ENCODE results near the gene TECPR2. TPM values are rescaled to one million over a fixed set of nuclear protein-coding genes. Genes with fewer than 3 reads are reported as not detected.

TECPR2 gene
- total RNA-seq, 1 donor from 2014 or later = 19.9 TPM

GRCh38 chr14:102496331-102496691, 133.6 kb downstream of the TECPR2 start:
- no peaks in the 10 kb centered on the region for H3K36me3 ChIP-seq (ENCODE audit: insufficient read depth, low read length)

DNA sequence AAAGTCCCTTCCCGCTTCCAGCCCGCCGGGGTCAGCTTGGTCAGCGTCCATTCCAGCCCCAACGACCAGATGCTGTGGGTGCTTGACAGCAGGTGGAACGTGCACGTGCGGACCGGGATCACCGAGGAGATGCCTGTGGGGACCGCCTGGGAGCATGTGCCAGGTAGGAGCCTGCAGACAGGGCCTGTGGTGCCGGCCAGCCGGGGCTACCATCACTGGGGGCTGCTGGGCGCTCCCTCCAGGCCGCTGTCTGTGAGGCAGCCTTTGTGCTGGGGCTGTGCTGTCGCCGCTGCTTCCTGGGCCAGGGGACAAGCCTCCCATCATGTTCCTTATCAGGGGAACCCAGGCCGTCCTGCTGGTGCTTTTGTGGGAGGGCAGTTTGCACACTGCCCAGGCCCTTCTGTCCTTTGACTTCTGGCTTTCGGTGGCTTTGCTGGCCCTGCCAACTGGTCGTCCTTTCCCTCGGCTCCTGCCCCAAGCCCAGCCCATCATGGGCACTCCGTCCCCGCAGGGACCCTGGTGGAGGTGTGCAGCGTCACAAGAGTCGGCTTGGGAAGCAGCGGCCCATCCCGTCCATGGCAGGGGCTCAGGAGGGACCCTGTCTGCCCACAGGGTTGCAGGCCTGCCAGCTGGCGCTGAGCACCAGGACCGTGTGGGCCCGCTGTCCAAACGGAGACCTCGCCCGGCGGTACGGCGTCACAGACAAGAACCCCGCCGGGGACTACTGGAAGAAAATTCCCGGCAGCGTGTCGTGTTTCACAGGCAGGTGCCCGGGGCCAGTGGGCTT, 134.4 kb downstream of the TECPR2 start:
- H3K27ac ChIP-seq (ENCODE audit: low read depth, low read length) = no peak overlapping the region
- no peak overlapping the region for H2AFZ ChIP-seq (ENCODE audit: low read depth, low read length)
- H3K9me3 Mint-ChIP-seq (ENCODE audit: unreplicated experiment) = no peaks in the 10 kb centered on the region
- peaks cover 3% of the 10 kb centered on the region for H3K4me1 ChIP-seq (ENCODE audit: insufficient read depth, low read length)
- no peak for FAIRE-seq
- no peaks in the 10 kb centered on the region for H4K20me1 ChIP-seq (ENCODE audit: insufficient read depth, low read length)
- no peaks in the 10 kb centered on the region for H3K79me2 ChIP-seq (ENCODE audit: insufficient read depth, low read length)
- H3K4me1 Mint-ChIP-seq (ENCODE audit: low read depth, unreplicated experiment) = peaks cover 3% of the 10 kb centered on the region
- H3K27me3 ChIP-seq (ENCODE audit: insufficient read depth, low read length) = no peaks in the 10 kb centered on the region
- H3K36me3 Mint-ChIP-seq (ENCODE audit: low read depth, unreplicated experiment) = peaks cover 19% of the 10 kb centered on the region
- no peak overlapping the region for H3K4me3 Mint-ChIP-seq (ENCODE audit: unreplicated experiment)
- no peak overlapping the region for H3K9ac ChIP-seq (ENCODE audit: low read length)
- no peak for DNase-seq (ENCODE audit: low read depth)
- H3K36me3 ChIP-seq (ENCODE audit: insufficient read depth, low read length) = no peaks in the 10 kb centered on the region
- H3K4me2 ChIP-seq (ENCODE audit: low read length) = no peak overlapping the region
- no peak overlapping the region for H3K27ac Mint-ChIP-seq (ENCODE audit: unreplicated experiment)
- no peak for TF ChIP-seq EZH2 (IDR thresholded peaks at IDR 0.05; ENCODE audit: insufficient read depth, low read length)
- TF ChIP-seq, protein P1, sequence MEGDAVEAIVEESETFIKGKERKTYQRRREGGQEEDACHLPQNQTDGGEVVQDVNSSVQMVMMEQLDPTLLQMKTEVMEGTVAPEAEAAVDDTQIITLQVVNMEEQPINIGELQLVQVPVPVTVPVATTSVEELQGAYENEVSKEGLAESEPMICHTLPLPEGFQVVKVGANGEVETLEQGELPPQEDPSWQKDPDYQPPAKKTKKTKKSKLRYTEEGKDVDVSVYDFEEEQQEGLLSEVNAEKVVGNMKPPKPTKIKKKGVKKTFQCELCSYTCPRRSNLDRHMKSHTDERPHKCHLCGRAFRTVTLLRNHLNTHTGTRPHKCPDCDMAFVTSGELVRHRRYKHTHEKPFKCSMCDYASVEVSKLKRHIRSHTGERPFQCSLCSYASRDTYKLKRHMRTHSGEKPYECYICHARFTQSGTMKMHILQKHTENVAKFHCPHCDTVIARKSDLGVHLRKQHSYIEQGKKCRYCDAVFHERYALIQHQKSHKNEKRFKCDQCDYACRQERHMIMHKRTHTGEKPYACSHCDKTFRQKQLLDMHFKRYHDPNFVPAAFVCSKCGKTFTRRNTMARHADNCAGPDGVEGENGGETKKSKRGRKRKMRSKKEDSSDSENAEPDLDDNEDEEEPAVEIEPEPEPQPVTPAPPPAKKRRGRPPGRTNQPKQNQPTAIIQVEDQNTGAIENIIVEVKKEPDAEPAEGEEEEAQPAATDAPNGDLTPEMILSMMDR (IDR thresholded peaks at IDR 0.05; ENCODE audit: insufficient read depth, low read depth, low read length) = no peak
- H3K27me3 Mint-ChIP-seq (ENCODE audit: low read depth, unreplicated experiment) = no peaks in the 10 kb centered on the region
- H3K4me3 ChIP-seq (ENCODE audit: insufficient read depth, low read depth, low read length) = no peak overlapping the region
- H3K9me3 ChIP-seq (ENCODE audit: insufficient read depth, low read depth, low read length) = no peaks in the 10 kb centered on the region

More at GRCh38 chr14:102496331-102496691, 133.6 kb downstream of the TECPR2 start:
- Histone ChIP-seq H3K27ac (ENCODE audit: low read depth, low read length) (no peak overlapping the region), H4K20me1 (ENCODE audit: insufficient read depth, low read length) (no peaks in the 10 kb centered on the region), H3K4me1 (ENCODE audit: insufficient read depth, low read length) (peaks cover 3% of the 10 kb centered on the region), H3K27me3 (ENCODE audit: insufficient read depth, low read length) (no peaks in the 10 kb centered on the region), H3K79me2 (ENCODE audit: insufficient read depth, low read length) (no peaks in the 10 kb centered on the region), H3K4me3 (ENCODE audit: insufficient read depth, low read depth, low read length) (no peak overlapping the region), H3K4me2 (ENCODE audit: low read length) (no peak overlapping the region), H2AFZ (ENCODE audit: low read depth, low read length) (no peak overlapping the region), H3K9ac (ENCODE audit: low read length) (no peak overlapping the region), H3K9me3 (ENCODE audit: insufficient read depth, low read depth, low read length) (no peaks in the 10 kb centered on the region)
- TF ChIP-seq, protein P1 (IDR thresholded peaks at IDR 0.05; ENCODE audit: insufficient read depth, low read depth, low read length) = no peak
- DNase-seq (ENCODE audit: low read depth) (no peak), FAIRE-seq (no peak)
- no peak overlapping the region for H3K4me3 Mint-ChIP-seq (ENCODE audit: unreplicated experiment)
- H3K27me3 Mint-ChIP-seq (ENCODE audit: low read depth, unreplicated experiment) = no peaks in the 10 kb centered on the region
- no peaks in the 10 kb centered on the region for H3K9me3 Mint-ChIP-seq (ENCODE audit: unreplicated experiment)
- H3K27ac Mint-ChIP-seq (ENCODE audit: unreplicated experiment) = no peak overlapping the region
- H3K4me1 Mint-ChIP-seq (ENCODE audit: low read depth, unreplicated experiment) = peaks cover 3% of the 10 kb centered on the region
- H3K36me3 Mint-ChIP-seq (ENCODE audit: low read depth, unreplicated experiment) = peaks cover 19% of the 10 kb centered on the region

- Histone ChIP-seq H3K79me2 (ENCODE audit: insufficient read depth, low read length) (no peaks in the 10 kb centered on the region), H2AFZ (ENCODE audit: low read depth, low read length) (no peak overlapping the region), H4K20me1 (ENCODE audit: insufficient read depth, low read length) (no peaks in the 10 kb centered on the region), H3K27ac (ENCODE audit: low read depth, low read length) (no peak overlapping the region), H3K4me2 (ENCODE audit: low read length) (no peak overlapping the region), H3K9ac (ENCODE audit: low read length) (no peak overlapping the region), H3K9me3 (ENCODE audit: insufficient read depth, low read depth, low read length) (no peaks in the 10 kb centered on the region), H3K27me3 (ENCODE audit: insufficient read depth, low read length) (no peaks in the 10 kb centered on the region), H3K4me3 (ENCODE audit: insufficient read depth, low read depth, low read length) (no peak overlapping the region), H3K36me3 (ENCODE audit: insufficient read depth, low read length) (no peaks in the 10 kb centered on the region), H3K4me1 (ENCODE audit: insufficient read depth, low read length) (peaks cover 3% of the 10 kb centered on the region)
- Mint-ChIP-seq H3K36me3 (ENCODE audit: low read depth, unreplicated experiment) (peaks cover 16% of the 10 kb centered on the region), H3K9me3 (ENCODE audit: unreplicated experiment) (no peaks in the 10 kb centered on the region), H3K27ac (ENCODE audit: unreplicated experiment) (no peak overlapping the region), H3K4me1 (ENCODE audit: low read depth, unreplicated experiment) (peaks cover 3% of the 10 kb centered on the region), H3K27me3 (ENCODE audit: low read depth, unreplicated experiment) (no peaks in the 10 kb centered on the region), H3K4me3 (ENCODE audit: unreplicated experiment) (no peak overlapping the region)
- DNase-seq (ENCODE audit: low read depth) (no peak), FAIRE-seq (no peak)
- no peak for TF ChIP-seq EZH2 (IDR thresholded peaks at IDR 0.05; ENCODE audit: insufficient read depth, low read length)
- TF ChIP-seq, protein P1 (IDR thresholded peaks at IDR 0.05; ENCODE audit: insufficient read depth, low read depth, low read length) = no peak
Measured at GRCh38 chr14:102497998-102498677, 135.4 kb downstream of the TECPR2 start.

All from astrocyte (in vitro differentiated cells and primary cell).